Activated CD8-positive, alpha-beta memory T cell treated with anti-CD3 and anti-CD28 coated beads, Interleukin-2, amount 50 U/mL, for 24 hours (primary cell): ENCODE results near the gene PCSK7.
A peak's percentile ranks its signal among the peaks of the same experiment; 100 is the strongest.
"Not testable (repeated sequence)": the region's sequence is repeated elsewhere in the genome, so short reads cannot be mapped to it uniquely, and the experiment has no call there.

Source experiments
- DNase-seq: peaks from one replicate; pipeline ENCODE4 v3.0.0-alpha.2; 2020; ENCODE audit errors: extremely low read depth

Gene PCSK7

GRCh38 chr11:117183724-117184349, 48.0 kb downstream of the PCSK7 start:
- DNase-seq, result no peak

DNA sequence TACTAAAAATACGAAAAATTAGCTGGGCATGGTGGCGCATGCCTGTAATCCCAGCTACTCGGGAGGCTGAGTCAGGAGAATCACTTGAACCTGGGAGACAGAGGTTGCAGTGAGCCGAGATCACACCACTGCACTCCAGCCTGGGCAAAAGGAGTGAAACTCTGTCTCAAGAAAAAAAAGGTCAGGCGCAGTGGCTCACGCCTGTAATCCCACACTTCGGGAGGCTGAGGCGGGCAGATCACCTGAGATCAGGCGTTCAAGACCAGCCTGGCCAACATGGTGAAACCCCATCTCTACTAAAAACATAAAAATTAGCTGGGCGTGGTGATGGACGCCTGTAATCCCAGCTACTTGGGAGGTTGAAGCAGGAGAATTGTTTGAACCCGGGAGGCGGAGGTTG, 48.7 kb downstream of the PCSK7 start:
- DNase-seq, result not testable (repeated sequence)

DNA sequence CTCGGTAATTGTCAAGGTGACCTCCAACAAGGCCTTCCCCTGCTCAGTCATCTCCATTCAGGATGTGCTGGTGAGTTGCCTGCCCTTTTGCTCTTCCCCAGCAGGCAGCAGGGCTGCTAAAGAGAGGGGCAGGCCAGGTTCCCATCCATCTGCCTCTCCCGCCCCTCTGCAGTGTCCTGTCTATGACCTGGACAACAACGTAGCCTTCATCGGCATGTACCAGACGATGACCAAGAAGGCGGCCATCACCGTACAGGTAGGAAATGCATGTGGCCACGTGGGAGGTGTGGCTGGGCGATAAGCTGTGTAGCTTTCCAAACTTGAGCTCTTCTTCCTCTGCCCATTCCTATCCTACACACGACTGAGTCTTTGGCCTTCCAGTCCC, 49.3 kb downstream of the PCSK7 start:
- no peak for DNase-seq

GRCh38 chr11:117181586-117182550, 50.0 kb downstream of the PCSK7 start:
- no peak for DNase-seq

DNA sequence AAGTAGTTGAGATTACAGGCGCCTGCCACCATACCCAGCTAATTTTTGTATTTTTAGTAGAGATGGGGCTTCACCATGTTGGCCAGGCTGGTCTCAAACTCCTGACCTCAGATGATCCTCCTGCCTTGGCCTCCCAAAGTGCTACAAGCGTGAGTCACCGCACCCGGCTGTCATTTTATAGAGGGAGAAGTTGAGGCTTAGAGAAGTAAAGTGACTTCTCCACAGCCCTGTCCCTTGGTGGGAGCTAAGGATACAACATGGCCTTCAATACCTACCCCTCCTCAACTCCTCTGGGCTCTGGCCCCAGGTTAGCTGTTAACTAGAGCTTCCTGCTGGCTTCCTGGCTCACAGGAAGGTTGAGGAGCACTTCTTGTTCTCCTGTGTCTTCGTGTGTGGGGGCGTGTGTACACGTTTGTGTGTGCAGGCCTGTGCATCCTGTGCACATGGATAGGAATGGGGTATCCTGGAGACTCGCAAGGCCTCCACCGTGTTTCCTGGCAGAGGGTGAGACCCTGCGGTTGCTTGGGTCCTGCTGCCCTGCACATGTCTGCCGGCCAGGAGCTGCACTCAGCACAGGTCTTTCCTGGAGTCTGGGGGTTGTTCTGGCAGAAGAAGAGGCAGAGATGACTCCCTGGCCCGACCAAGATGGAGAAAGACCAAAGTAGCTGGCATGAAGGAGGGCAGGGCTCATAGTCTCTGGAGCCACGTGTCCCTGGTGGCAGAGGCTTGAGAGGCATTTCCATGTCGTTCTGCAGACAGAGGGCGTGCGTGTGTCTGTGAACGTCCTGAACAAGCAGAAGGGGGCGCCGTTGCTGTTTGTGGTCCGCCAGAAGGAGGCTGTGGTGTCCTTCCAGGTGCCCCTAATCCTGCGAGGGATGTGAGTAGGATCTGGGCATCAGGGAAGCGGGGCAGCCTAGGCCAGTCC, 51.0 kb downstream of the PCSK7 start:
- DNase-seq, result no peak

GRCh38 chr11:117180020-117180419, 51.9 kb downstream of the PCSK7 start:
- no peak for DNase-seq

DNA sequence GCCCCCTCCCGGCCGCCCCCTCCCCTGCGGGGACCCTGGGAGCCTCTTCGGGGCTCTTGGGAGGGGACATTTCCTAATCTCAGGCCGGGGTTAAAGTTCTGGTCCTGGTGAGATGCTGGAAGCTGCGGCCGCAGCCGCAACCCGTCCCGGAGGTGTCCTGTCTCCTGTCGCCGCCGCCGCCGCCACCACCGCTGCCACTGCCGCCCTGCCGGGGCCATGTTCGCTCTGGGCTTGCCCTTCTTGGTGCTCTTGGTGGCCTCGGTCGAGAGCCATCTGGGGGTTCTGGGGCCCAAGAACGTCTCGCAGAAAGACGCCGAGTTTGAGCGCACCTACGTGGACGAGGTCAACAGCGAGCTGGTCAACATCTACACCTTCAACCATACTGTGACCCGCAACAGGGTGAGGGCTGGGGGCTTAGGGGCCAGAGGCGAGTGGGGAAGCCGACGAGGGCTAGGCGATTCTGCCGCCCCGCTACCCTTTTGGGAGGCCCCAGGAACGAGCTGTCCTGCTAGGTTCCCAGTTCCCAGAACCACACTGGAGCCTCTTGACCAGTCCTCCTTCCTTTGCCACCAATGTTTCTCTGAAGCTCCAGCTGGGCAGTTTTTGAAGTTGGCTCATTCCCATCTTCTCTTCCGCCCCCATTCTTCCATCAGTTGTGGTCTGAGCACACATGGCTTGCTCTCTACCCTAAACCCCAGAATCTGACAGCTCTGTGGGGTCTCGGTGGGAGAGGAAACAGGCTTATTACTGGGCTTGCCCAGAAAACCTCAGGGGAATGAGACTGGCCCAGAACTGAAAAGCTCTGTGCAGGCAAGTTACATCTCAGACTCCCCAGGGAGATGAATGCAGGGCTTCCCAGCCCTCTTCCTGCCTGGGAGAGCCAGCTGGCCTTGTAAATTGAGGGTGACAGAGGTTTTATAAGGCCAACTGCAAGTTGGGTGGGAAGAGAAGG, 52.5 kb downstream of the PCSK7 start:
- no peak for DNase-seq

DNA sequence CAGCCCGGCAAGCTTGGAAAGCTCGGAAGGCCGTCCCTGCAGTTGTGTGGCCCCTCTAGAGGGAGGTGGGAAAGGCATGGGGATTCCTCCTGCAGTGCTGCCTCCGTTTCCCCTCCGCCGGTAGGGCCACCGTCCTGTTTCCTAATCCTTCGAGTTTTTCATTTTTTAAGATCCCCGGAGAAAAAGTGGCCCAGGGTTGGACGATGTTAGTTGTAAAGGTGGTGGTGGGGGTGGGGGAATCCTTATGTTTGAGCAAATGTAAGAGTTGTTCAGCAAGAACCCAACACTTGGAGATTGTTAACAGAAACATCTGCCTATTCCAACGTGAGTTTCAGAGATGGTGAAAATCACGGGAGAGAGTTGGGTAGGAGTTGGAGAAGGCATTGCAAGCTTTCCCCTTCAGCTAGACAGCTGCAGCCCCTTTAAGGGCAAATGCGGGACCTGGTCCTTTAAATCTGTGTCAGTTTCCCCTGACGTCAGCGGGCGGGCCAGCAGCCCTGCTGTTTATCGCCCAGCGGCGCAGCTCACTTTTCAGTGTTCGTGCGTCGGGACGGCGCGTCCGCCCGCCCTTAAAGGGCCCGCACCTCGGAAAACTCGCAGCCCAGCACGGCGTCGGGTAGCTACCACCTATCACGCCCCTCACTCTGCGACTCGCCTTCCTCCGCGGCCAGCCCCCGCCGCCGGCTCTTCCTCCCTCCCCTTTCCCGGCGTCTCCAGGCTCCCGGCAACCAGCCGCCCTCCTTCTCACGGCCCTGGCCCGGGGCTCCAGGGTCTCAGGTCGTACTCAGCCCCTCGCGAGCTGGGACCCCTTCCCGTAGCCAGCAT, 53.5 kb downstream of the PCSK7 start, which contains the start of gene SIDT2:
SIDT2 (plus strand) TSS at position 534 of the 825 bp plus-strand sequence. CDS start 521 bp downstream, outside the sequence.
- peak; percentile 75 for DNase-seq

- no peak for DNase-seq
These were observed 54.2 kb downstream of the PCSK7 start for GRCh38 chr11:117177534-117178209.

- DNase-seq, result no peak
These were observed 55.7 kb downstream of the PCSK7 start for GRCh38 chr11:117176186-117176585.

GRCh38 chr11:117175781-117176180, 56.1 kb downstream of the PCSK7 start:
- DNase-seq, result no peak

GRCh38 chr11:117175104-117175503, 56.8 kb downstream of the PCSK7 start:
- no peak for DNase-seq

DNA sequence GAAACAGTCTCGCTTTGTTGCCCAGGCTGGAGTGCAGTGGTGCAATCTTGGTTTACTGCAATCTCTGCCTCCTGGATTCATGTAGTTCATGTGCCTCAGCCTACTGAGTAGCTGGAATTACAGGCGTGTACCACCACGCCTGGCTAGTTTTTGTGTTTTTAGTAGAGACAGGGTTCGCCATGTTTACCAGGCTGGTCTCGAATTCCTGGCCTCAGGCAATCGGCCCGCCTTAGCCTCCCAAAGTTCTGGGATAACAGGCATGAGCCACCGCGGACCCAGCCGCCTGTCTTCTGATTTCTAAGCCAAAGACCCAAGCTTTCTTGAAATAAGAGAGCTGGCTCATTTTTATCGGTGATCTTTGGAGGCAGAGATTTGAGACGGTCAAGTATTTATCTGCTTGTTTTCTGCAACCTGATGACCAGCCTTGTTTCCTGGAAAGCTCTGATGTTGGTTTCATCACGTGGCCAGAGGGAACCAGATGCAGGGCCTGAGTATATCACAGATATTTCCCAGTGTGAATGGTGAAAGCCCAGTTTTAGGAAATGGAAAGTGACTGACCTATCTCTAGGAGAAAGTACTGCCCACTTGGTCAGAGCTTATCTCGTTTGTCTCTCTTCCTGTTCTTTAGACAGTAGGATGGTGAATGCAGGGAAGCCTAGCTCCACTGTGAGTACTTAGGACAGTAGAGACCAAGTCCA, 59.0 kb downstream of the PCSK7 start:
- no peak for DNase-seq

- no peak for DNase-seq
These were observed 60.3 kb downstream of the PCSK7 start for GRCh38 chr11:117171404-117172061.

DNA sequence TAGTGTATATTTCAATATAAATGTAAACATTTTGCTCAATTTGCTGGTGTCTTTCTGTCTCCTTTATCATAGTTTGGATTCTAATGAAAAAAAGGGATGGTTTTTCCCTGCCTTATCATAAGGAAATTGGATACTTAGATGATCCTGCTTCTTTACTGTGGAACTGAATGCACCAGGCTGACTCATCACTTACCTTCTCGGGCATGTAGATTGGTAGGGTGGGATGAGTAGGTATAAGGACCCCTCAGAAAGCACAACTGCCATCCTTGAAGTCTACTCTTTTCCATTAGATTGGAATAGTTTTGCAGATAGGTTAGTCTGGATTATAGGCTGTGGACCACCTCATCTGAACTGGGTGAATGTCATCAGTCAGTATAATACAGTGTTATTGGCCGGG, 60.9 kb downstream of the PCSK7 start:
- no peak for DNase-seq

DNA sequence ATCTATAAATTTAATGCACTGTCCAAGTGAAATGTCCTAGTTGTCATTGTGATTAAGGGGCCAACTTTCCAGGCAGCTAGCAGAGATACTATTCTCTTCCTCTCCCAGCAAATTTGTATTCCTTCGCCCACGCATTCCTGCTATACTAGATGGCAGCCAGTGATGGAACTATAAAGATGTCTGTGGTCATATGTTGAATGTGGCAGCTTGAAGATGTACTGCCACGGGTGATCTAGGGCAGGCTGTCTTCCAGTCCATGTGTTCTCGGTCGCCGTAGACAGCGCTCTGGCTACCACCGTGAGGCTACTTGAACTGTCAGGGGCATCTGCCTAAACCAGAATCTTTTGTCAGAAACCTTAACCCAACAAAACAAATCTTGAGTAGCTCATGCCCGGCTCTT, 61.7 kb downstream of the PCSK7 start:
- no peak for DNase-seq

GRCh38 chr11:117169736-117170135, 62.1 kb downstream of the PCSK7 start:
- no peak for DNase-seq

DNA sequence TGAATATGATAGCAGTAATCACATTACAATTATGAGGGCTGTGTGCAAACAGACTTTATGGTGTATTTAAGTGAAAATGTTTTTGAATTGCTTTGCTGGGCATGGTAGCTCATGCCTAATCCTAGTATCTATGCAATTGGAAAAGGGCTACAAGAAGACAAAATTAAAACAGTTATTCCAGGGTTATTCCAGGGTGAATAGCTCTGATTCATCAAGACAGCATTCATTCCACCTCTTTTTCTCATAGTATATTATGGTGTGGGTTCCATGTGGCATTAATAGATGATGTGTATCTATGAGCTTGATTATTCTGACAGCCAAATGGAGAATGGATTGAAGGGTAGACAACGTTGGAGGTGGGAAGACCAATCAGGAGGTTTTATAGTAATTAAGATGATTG, 65.4 kb downstream of the PCSK7 start:
- DNase-seq, result no peak
